ENCODE results near the gene PCTP.

Gene PCTP

GRCh38 chr17:55784666-55785065 is 33.8 kb downstream of the PCTP start:
- Histone ChIP-seq H3K27me3 (no peaks in the 10 kb centered on the region), H3K36me3 (no peaks in the 10 kb centered on the region), H3K9me3 (no peaks in the 10 kb centered on the region), H3K4me1 (ENCODE audit: control insufficient read depth in 1 of 2, insufficient read depth in 1 of 2, low read depth in 1 of 2, low read length in 1 of 2) (peaks cover 8 to 11% of the 10 kb centered on the region in 2 experiments), H3K27ac (no peak overlapping the region), H3K4me3 (ENCODE audit: low read depth in 1 of 2, low read length in 1 of 2) (no peak overlapping the region)
- no peak for TF ChIP-seq CTCF (IDR thresholded peaks at IDR 0.05)

GRCh38 chr17:55785181-55785580 is 34.3 kb downstream of the PCTP start:
- Histone ChIP-seq H3K4me1 (ENCODE audit: control insufficient read depth in 1 of 2, insufficient read depth in 1 of 2, low read depth in 1 of 2, low read length in 1 of 2) (peaks cover 8 to 11% of the 10 kb centered on the region in 2 experiments), H3K27ac (no peak overlapping the region), H3K4me3 (ENCODE audit: low read depth in 1 of 2, low read length in 1 of 2) (no peak overlapping the region), H3K36me3 (no peaks in the 10 kb centered on the region), H3K9me3 (no peaks in the 10 kb centered on the region), H3K27me3 (no peaks in the 10 kb centered on the region)
- TF ChIP-seq CTCF (IDR thresholded peaks at IDR 0.05), result no peak

GRCh38 chr17:55793272-55793671 is 42.4 kb downstream of the PCTP start:
- H3K9me3 ChIP-seq, result no peaks in the 10 kb centered on the region
- H3K36me3 ChIP-seq, result no peaks in the 10 kb centered on the region
- no peaks in the 10 kb centered on the region for H3K4me1 ChIP-seq (ENCODE audit: control insufficient read depth in 1 of 2, insufficient read depth in 1 of 2, low read depth in 1 of 2, low read length in 1 of 2)
- H3K4me3 ChIP-seq (ENCODE audit: low read depth in 1 of 2, low read length in 1 of 2), result no peak overlapping the region
- H3K27ac ChIP-seq, result no peak overlapping the region
- H3K27me3 ChIP-seq, result no peaks in the 10 kb centered on the region
- TF ChIP-seq CTCF (IDR thresholded peaks at IDR 0.05), result no peak

GRCh38 chr17:55794725-55795482 is 44.1 kb downstream of the PCTP start:
- no peaks in the 10 kb centered on the region for H3K9me3 ChIP-seq
- no peak for TF ChIP-seq CTCF (IDR thresholded peaks at IDR 0.05)

GRCh38 chr17:55806745-55807495 is 56.1 kb downstream of the PCTP start:
- no peaks in the 10 kb centered on the region for H3K4me1 ChIP-seq (ENCODE audit: control insufficient read depth in 1 of 2, insufficient read depth in 1 of 2, low read depth in 1 of 2, low read length in 1 of 2)
- no peak overlapping the region for H3K4me3 ChIP-seq (ENCODE audit: low read depth in 1 of 2, low read length in 1 of 2)
- no peaks in the 10 kb centered on the region for H3K9me3 ChIP-seq
- no peak for TF ChIP-seq CTCF (IDR thresholded peaks at IDR 0.05)
- no peaks in the 10 kb centered on the region for H3K36me3 ChIP-seq
- no peaks in the 10 kb centered on the region for H3K27me3 ChIP-seq
- no peak overlapping the region for H3K27ac ChIP-seq

More at GRCh38 chr17:55794725-55795482, 44.1 kb downstream of the PCTP start:
- H3K4me3 ChIP-seq (ENCODE audit: low read depth in 1 of 2, low read length in 1 of 2), result no peak overlapping the region
- H3K36me3 ChIP-seq, result no peaks in the 10 kb centered on the region
- no peaks in the 10 kb centered on the region for H3K4me1 ChIP-seq (ENCODE audit: control insufficient read depth in 1 of 2, insufficient read depth in 1 of 2, low read depth in 1 of 2, low read length in 1 of 2)
- H3K27ac ChIP-seq, result no peak overlapping the region
- no peaks in the 10 kb centered on the region for H3K27me3 ChIP-seq

All from neutrophil (primary cell).